WTC11 (cell line): ENCODE results near the gene MRC2. TPM values are rescaled to one million over a fixed set of nuclear protein-coding genes. Genes with fewer than 3 reads are reported as not detected.

ENCODE experiments used
- ATAC-seq: fragments of 200-7000 bp; cut with Tn5 transposase; 2 replicates; pipeline ENCODE4 v1.10.0; 2021; ENCODE audit warnings: mild to moderate bottlenecking, moderate library complexity
- CTCF ChIA-PET: fragments of 300-600 bp; sonication (Branson Sonifier 250); formaldehyde crosslinking; loops from one replicate; lab custom pipeline; 2021; ENCODE audit warnings: antibody characterized with exemption; lab: Charles Lee
- POLR2A ChIA-PET: fragments of 350-600 bp; sonication (Branson Sonifier 250); formaldehyde crosslinking; loops from one replicate; lab custom pipeline; 2021; ENCODE audit warnings: antibody characterized with exemption; lab: Charles Lee
- DNase-seq: peaks from one replicate; pipeline ENCODE4 v3.0.0; 2021; ENCODE audit warnings: low spot score
- H3K27ac Mint-ChIP-seq: 2 replicates; pipeline ENCODE4 v1.8.0; 2021; ENCODE audit warnings: mixed read lengths
- H3K27me3 Mint-ChIP-seq: 2 replicates; pipeline ENCODE4 v1.8.0; 2021; ENCODE audit warnings: low read depth, mild to moderate bottlenecking, moderate library complexity, mixed read lengths
- H3K36me3 Mint-ChIP-seq: 2 replicates; pipeline ENCODE4 v1.8.0; 2021; ENCODE audit warnings: mixed read lengths
- H3K4me1 Mint-ChIP-seq: 2 replicates; pipeline ENCODE4 v1.8.0; 2022; ENCODE audit warnings: mixed read lengths
- H3K4me3 Mint-ChIP-seq: 2 replicates; pipeline ENCODE4 v1.8.0; 2021; ENCODE audit warnings: mild to moderate bottlenecking, moderate library complexity, mixed read lengths
- H3K9me3 Mint-ChIP-seq: 2 replicates; pipeline ENCODE4 v1.8.0; 2021; ENCODE audit warnings: mixed read lengths
- AFF4 ChIP-seq: sonication (generic); formaldehyde crosslinking; IDR thresholded peaks from 2 replicates; pipeline ENCODE4 v1.8.1; 2023; ENCODE audit warnings: mild to moderate bottlenecking, missing genetic modification reagents, borderline replicate concordance
- CREB1 ChIP-seq: sonication (generic); formaldehyde crosslinking; IDR thresholded peaks from 2 replicates; pipeline ENCODE4 v1.8.0; 2023; ENCODE audit warnings: mild to moderate bottlenecking, missing genetic modification reagents
- CTCF ChIP-seq: fragments of 200-600 bp; IDR thresholded peaks from 2 replicates; pipeline ENCODE4 v1.8.0; 2022; ENCODE audit warnings: antibody characterized with exemption
- ERG ChIP-seq: fragments of 250-450 bp; sonication (Bioruptor Pico); IDR thresholded peaks from 2 replicates; pipeline ENCODE4 v1.8.0; 2021; ENCODE audit warnings: mild to moderate bottlenecking
- ESRRA ChIP-seq: sonication (generic); formaldehyde crosslinking; IDR thresholded peaks from 2 replicates; pipeline ENCODE4 v1.8.1; 2022; ENCODE audit warnings: mild to moderate bottlenecking, missing genetic modification reagents, borderline replicate concordance
- GRHL2 ChIP-seq: fragments of 250-450 bp; sonication (Bioruptor Pico); IDR thresholded peaks from 2 replicates; pipeline ENCODE4 v1.8.0; 2022; ENCODE audit warnings: mild to moderate bottlenecking, moderate library complexity; ENCODE audit not compliant: insufficient replicate concordance, severe bottlenecking
- IRF2 ChIP-seq: sonication (generic); formaldehyde crosslinking; IDR thresholded peaks from 2 replicates; pipeline ENCODE4 v1.8.0; 2022; ENCODE audit warnings: low read depth, missing genetic modification reagents, borderline replicate concordance
- MLX ChIP-seq: sonication (generic); formaldehyde crosslinking; IDR thresholded peaks from 2 replicates; pipeline ENCODE4 v1.8.1; 2023; ENCODE audit warnings: mild to moderate bottlenecking, missing genetic modification reagents, moderate library complexity
- OVOL2 ChIP-seq: fragments of 250-450 bp; sonication (Bioruptor Pico); IDR thresholded peaks from 2 replicates; pipeline ENCODE4 v1.9.0; 2021; ENCODE audit warnings: mild to moderate bottlenecking, borderline replicate concordance
- PRRX2 ChIP-seq: fragments of 250-450 bp; sonication (Bioruptor Pico); IDR thresholded peaks from 2 replicates; pipeline ENCODE4 v1.8.0; 2021; ENCODE audit warnings: mild to moderate bottlenecking
- RELA ChIP-seq: sonication (generic); formaldehyde crosslinking; IDR thresholded peaks from 2 replicates; pipeline ENCODE4 v1.8.1; 2022; ENCODE audit warnings: missing genetic modification reagents, mild to moderate bottlenecking, borderline replicate concordance
- STAT6 ChIP-seq: sonication (generic); formaldehyde crosslinking; conservative IDR thresholded peaks from 2 replicates; pipeline ENCODE4 v1.8.1; 2023; ENCODE audit warnings: mild to moderate bottlenecking, low read depth, missing genetic modification reagents, moderate library complexity
- TEAD1 ChIP-seq: sonication (generic); formaldehyde crosslinking; IDR thresholded peaks from 2 replicates; pipeline ENCODE4 v1.8.0; 2022; ENCODE audit warnings: mild to moderate bottlenecking, missing genetic modification reagents
- ZSCAN18 ChIP-seq: fragments of 250-450 bp; sonication (Bioruptor Pico); IDR thresholded peaks from 2 replicates; pipeline ENCODE4 v2.1.2; 2022; ENCODE audit warnings: mild to moderate bottlenecking, moderate library complexity
- total RNA-seq: library from RNA; stranded (reverse); gene quantifications from 3 replicates; pipeline ENCODE4 v1.2.3, GENCODE V29; 2021

The MRC2 gene
- total RNA-seq, 1 experiment from 2014 or later, result 35.3 TPM

GRCh38 chr17:62735044-62735651 lies 107.7 kb downstream of the MRC2 start:
- Mint-ChIP-seq H3K36me3 (no peaks in the 10 kb centered on the region), H3K27ac (peak overlapping the region; percentile 17), H3K4me3 (no peak overlapping the region), H3K4me1 (peaks cover 55% of the 10 kb centered on the region), H3K27me3 (no peaks in the 10 kb centered on the region), H3K9me3 (peaks cover 3% of the 10 kb centered on the region; the same call in 1 of the 2 replicates)
- ATAC-seq, result peak; percentile 45
- no peak for TF ChIP-seq ZSCAN18 (CRISPR knock-in tag)
- no peak for TF ChIP-seq GRHL2 (CRISPR knock-in tag)
- no peak for TF ChIP-seq ESRRA (CRISPR knock-in tag)
- TF ChIP-seq CTCF, result no peak
- TF ChIP-seq RELA (CRISPR knock-in tag), result no peak
- no peak for TF ChIP-seq CREB1
- TF ChIP-seq PRRX2 (CRISPR knock-in tag), result no peak
- TF ChIP-seq STAT6 (CRISPR knock-in tag), result no peak
- TF ChIP-seq OVOL2 (CRISPR knock-in tag), result no peak
- TF ChIP-seq MLX (CRISPR knock-in tag), result no peak
- TF ChIP-seq ERG (CRISPR knock-in tag), result no peak
- no peak for TF ChIP-seq AFF4 (CRISPR knock-in tag)
- no peak for TF ChIP-seq TEAD1 (CRISPR knock-in tag)
- no peak for TF ChIP-seq IRF2 (CRISPR knock-in tag)
- POLR2A ChIA-PET, result no interaction called here
- DNase-seq, result no peak
- CTCF ChIA-PET, result no interaction called here
